HG03045 (cell line): ENCODE data around the gene PRDM16.

Source experiments
- ATAC-seq: cut with Tn5 transposase; IDR thresholded peaks from one replicate; pipeline ENCODE4 v1.9.1; 2021; ENCODE audit warnings: mild to moderate bottlenecking, moderate library complexity; ENCODE audit not compliant: unreplicated experiment

Gene PRDM16

GRCh38 chr1:3380469-3380868, 311.5 kb downstream of the PRDM16 start:
- no peak for ATAC-seq

GRCh38 chr1:3381901-3382300, 312.9 kb downstream of the PRDM16 start:
- no peak for ATAC-seq

DNA sequence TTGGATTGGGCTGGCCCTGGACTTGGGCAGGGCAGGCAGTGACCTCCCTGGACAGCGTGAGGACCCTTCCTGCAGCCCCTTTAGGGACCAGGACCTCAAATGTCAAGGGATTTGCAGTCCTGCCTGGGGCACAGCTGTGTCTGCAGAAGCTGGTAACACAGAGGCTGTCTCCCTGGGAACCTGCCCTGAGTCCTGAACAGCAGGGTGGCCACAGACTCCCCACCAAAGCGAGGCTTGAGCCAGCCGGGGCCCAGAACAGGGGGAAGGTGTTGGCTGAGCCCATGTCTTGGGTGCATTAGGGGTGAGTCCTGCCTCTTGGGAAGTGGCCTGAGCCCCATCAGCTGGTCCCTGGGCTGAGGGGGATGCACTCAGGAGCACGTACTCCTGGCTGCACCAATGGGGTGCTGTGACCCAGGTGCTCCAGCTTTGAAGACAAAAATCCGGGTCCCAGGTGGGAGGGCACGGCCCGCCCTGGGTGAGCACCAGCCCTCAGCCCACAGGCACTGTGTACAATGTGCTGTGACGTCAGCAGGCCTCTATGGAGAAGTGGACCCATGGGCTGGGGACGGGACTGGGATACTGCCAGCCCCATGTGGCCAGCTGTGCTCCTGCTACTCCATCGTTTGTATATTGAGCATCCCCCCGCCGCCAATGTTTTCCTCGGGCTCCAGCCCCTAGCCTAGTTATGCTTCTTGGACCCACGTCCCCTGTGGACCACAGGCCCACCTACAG, 313.5 kb downstream of the PRDM16 start:
- ATAC-seq, result no peak

GRCh38 chr1:3383679-3384078, 314.7 kb downstream of the PRDM16 start:
- ATAC-seq, result no peak

DNA sequence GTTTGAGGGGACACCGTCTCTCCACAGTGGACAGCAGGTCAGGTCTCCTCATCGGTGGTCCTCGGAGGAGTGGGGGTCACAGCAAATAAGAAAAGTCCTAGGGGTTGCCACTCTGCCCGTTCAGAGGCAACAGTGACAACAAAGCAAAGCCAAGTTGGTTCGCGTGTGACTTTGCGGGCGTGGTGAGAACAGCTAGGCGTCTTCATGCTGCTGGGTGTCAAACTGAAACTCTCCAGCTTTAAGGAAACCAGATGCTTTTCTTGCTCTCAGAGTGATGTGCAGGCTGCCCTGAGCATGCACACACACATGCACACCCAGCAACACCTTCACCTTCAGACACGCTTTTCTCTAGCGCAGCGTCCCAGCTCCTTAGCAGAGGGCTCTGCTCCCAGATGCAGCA, 315.4 kb downstream of the PRDM16 start:
- no peak for ATAC-seq

DNA sequence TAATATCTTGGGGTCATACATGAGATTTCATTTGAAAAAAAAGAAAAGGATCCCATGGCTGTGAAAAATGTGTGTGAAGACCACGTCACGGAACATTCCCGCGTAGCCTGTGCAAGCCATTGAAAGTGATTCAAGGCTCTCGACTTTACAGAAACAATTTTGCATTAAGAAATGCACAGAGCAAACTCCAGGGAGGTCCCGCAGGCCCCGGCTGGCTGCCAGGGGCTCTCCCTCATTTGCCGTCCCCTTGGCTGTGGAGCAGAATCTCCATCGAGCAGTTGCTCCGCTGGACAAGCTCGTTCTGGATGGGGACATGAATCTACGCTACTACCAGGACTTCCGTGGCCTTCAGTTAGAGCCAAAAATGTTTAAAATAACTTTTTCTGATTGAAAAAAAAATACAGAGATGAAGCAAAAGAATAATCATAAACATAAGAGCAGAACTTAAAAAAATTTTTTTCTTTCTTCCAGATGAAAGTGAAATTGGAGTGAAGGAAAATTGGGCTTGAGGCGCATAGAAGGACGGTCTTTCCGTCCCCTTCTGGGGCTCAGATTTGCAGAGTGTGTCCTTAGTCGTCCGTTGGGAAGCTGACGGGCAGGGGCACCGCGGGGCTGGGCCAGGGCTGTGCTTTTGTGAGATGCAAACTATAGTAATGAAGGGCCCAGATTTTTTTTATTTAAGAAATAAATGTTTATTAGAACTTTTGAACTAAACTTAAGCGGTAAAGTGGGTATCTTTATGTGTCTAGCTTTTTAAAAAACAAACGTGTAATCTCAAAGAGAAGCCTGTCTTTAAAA, 317.4 kb downstream of the PRDM16 start:
- no peak for ATAC-seq

DNA sequence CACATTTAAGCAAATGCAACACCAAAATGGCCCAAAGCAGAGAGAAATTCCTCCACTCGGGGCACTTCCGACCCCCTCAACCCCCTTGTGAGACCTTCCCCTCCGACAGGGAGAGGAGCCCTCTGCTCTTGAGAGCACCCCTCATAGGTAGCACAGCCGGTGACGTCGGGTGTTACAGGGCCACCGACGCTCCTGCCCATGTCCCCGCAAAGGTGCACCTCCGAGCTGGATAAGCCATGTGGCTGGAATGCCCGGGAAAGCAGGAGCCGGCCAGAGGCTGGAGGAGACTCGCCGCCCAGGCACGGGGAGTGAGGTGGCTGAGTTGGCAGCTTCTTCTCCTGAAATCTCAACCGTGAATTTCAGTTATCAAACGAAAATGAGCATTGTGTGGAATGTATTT, 318.4 kb downstream of the PRDM16 start:
- ATAC-seq, result no peak

DNA sequence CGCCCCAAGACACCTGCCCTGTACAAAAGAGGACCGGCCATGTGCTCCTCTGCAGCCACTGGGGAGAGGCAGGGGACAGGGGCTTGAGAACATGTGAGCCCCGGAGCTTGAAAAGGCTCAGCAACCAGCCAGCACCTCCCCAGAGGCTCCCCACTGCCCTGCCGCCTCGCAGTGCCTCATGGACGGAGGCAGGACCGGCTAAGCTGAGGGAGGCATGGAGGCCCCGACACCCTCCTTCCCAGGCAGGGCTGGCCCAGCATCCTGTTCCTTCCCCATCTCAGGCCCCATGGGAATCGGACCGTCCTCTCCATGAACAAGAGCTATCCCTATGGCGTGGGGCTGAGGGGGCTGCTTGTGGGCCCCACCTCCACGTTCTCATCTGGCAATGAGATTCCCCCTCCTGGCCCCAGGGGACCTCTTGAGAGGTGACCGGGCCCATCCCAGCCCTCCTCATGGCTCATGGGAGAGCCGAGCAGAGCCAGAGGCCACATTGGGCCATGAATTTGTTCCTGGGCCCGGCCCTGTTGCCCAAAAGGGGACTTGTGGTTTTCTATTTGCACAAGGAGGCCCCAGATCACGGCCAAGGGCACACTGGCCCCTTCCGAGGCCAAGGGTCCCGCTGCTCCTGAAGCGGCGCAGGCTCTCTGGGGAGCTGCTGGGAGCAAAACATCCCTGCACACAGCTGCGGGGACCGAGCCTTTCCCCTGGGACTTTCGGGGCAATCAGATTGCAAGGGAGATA, 320.3 kb downstream of the PRDM16 start:
- ATAC-seq, result no peak

GRCh38 chr1:3390291-3390690, 321.3 kb downstream of the PRDM16 start:
- ATAC-seq, result no peak

DNA sequence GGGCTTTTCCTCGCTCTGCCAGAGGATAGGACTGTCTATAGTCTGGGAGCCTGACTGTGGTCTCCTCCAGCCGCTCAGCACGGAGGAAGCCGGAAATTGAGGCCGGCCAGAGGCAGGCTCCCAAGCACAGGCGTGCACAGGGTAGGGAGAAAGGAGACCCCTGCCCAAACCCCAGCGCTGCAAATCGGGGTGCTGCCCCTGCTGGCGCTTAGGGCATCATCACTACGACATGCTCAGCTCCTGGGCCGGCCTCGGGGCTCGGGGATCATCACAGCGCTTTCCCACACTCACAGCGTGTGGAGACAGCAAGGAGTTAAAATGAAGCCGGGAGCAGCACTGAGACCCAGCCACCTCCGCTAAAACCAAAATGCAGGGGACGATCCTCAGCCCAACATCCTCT, 322.7 kb downstream of the PRDM16 start:
- ATAC-seq, result no peak

- ATAC-seq, result no peak
Observed at GRCh38 chr1:3393024-3393986, 324.3 kb downstream of the PRDM16 start.

GRCh38 chr1:3393987-3394920, 325.3 kb downstream of the PRDM16 start:
- ATAC-seq, result no peak

- no peak for ATAC-seq
Observed at GRCh38 chr1:3396411-3396810, 327.4 kb downstream of the PRDM16 start.

GRCh38 chr1:3397311-3397710, 328.3 kb downstream of the PRDM16 start:
- no peak for ATAC-seq

DNA sequence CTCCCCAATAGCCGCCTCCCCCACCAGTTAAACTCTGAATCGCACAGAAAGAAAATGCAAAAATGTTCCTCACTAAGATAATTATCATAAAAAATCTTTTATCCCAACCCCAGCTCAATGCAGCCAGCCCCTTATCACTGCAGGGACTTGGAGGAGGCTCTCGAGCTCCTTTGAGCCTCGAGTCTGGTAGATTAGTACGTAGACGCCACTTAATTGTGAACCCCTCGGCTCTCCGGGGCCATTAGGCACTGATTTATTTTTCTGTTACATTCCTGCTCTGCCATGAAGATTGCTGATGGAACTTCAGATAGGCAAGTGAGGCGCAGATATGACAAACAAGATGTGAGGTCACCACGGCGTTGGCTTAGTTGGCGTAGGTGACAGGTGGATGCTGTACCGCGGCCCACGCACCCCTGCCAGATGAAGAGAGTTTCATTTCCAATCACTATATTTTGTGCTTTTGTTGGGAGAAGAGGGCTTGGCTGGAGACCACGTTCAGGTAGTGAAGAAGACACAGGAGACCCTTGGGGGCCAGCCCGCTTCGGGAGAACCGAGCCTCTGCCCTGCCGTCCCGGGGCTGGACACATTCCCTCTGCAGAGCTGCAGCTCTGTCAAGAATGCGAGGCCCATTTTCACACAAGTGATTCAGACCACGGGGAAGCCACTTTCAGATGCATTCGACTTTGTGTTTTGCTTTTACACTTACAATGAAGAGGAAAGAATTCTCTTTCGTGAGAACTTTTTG, 329.6 kb downstream of the PRDM16 start:
- ATAC-seq, result no peak

GRCh38 chr1:3399732-3400131, 330.7 kb downstream of the PRDM16 start:
- no peak for ATAC-seq

DNA sequence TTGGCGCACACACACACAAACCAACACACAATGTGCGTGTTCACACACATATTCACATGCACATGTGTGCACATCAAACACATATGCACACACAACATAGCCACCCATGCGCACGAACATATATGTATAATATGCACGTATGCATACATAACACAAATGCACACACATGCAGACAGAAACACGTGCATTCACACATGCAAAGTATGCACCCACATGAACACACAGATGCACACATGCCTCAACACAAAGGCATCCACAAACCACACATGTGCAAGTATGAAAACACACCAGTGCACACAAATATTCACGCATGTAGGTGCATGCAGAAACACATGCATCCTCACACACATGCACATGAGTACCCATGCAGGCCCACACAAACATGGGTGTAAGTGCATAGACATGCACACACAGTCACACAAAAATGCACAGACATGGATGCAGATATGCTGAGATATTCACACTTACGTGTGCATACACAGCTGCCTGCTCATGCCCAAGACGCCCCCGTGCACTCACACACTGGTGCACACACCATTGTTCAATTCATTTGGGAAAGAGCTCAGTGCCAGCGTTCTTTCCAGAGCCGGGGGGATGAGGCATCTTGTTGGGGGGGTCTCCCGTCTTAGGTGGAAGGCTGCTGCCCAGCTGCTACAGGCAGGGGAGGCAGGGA, 332.7 kb downstream of the PRDM16 start:
- ATAC-seq, result no peak
